ENCODE data around the gene MAGEA2B.
"Not testable (repeated sequence)": the region's sequence is repeated elsewhere in the genome, so short reads cannot be mapped to it uniquely, and the experiment has no call there.

Gene MAGEA2B

GRCh38 chrX:152733261-152733975 is 19.0 kb downstream of the MAGEA2B start, which contains the start of the genes CSAG1 and MAGEA12:
TSS of gene CSAG1 (minus strand) at chrX:152733721. CDS start at chrX:152732460, 1,261 bp downstream.
TSS of gene MAGEA12 (plus strand) at chrX:152733757. CDS start at chrX:152736162, 2,405 bp downstream.
- H3K4me2 ChIP-seq (ENCODE audit: low read depth, low read length, poor library complexity, severe bottlenecking), result no peak within 1 kb of the TSS

GRCh38 chrX:152734143-152734858 is 19.9 kb downstream of the MAGEA2B start:
- H3K79me2 ChIP-seq (ENCODE audit: insufficient read depth, low read length); H3K27me3 ChIP-seq (ENCODE audit: insufficient read depth, low read length, poor library complexity, severe bottlenecking); H3K4me2 ChIP-seq (ENCODE audit: low read depth, low read length, poor library complexity, severe bottlenecking); H4K20me1 ChIP-seq (ENCODE audit: insufficient read depth, low read length, poor library complexity, severe bottlenecking); H3K4me3 ChIP-seq (ENCODE audit: low read length, poor library complexity, severe bottlenecking); H3K9me2 ChIP-seq (replicated peaks; ENCODE audit: low read depth, low read length); H3F3A ChIP-seq (ENCODE audit: low read depth); H3K4me1 ChIP-seq (ENCODE audit: insufficient read depth, low read length, poor library complexity, severe bottlenecking); H3K36me3 ChIP-seq (ENCODE audit: insufficient read depth, low read length); H3K9me3 ChIP-seq (ENCODE audit: insufficient read depth, low read depth, low read length); H2AFZ ChIP-seq (ENCODE audit: low read length); H3K9ac ChIP-seq (ENCODE audit: low read depth, low read length, poor library complexity, severe bottlenecking): not testable (repeated sequence)

More at GRCh38 chrX:152733261-152733975, 19.0 kb downstream of the MAGEA2B start, which contains the start of the genes CSAG1 and MAGEA12:
- H3K4me1 ChIP-seq (ENCODE audit: insufficient read depth, low read length, poor library complexity, severe bottlenecking), result no peaks in the 10 kb centered on the region
- H3K36me3 ChIP-seq (ENCODE audit: insufficient read depth, low read length), result no peaks in the 10 kb centered on the region
- H3K27me3 ChIP-seq (ENCODE audit: insufficient read depth, low read length, poor library complexity, severe bottlenecking), result no peaks in the 10 kb centered on the region
- H3K9ac ChIP-seq (ENCODE audit: low read depth, low read length, poor library complexity, severe bottlenecking), result no peak within 1 kb of the TSS
- H3K79me2 ChIP-seq (ENCODE audit: insufficient read depth, low read length), result no peaks in the 10 kb centered on the region
- H3K9me2 ChIP-seq (replicated peaks; ENCODE audit: low read depth, low read length), result no peaks in the 10 kb centered on the region
- no peak for TF ChIP-seq CTCF (conservative IDR thresholded peaks at IDR 0.05; ENCODE audit: low read length)
- TF ChIP-seq EZH2phosphoT487 (IDR thresholded peaks at IDR 0.05; ENCODE audit: borderline replicate concordance), result no peak
- H3K4me3 ChIP-seq (ENCODE audit: low read length, poor library complexity, severe bottlenecking), result no peak within 1 kb of the TSS
- no peak within 1 kb of the TSS for H2AFZ ChIP-seq (ENCODE audit: low read length)
- H4K20me1 ChIP-seq (ENCODE audit: insufficient read depth, low read length, poor library complexity, severe bottlenecking), result no peaks in the 10 kb centered on the region
- H3F3A ChIP-seq (ENCODE audit: low read depth), result no peaks in the 10 kb centered on the region
- H3K9me3 ChIP-seq (ENCODE audit: insufficient read depth, low read depth, low read length), result no peaks in the 10 kb centered on the region

- TF ChIP-seq EZH2phosphoT487 (IDR thresholded peaks at IDR 0.05; ENCODE audit: borderline replicate concordance) (no peak), CTCF (conservative IDR thresholded peaks at IDR 0.05; ENCODE audit: low read length) (no peak)
- Histone ChIP-seq H3K4me3 (ENCODE audit: low read length, poor library complexity, severe bottlenecking) (no peak overlapping the region), H3K4me2 (ENCODE audit: low read depth, low read length, poor library complexity, severe bottlenecking) (no peak overlapping the region), H3K27me3 (ENCODE audit: insufficient read depth, low read length, poor library complexity, severe bottlenecking) (no peaks in the 10 kb centered on the region), H3K79me2 (ENCODE audit: insufficient read depth, low read length) (no peaks in the 10 kb centered on the region), H3K9ac (ENCODE audit: low read depth, low read length, poor library complexity, severe bottlenecking) (no peak overlapping the region), H3K4me1 (ENCODE audit: insufficient read depth, low read length, poor library complexity, severe bottlenecking) (no peaks in the 10 kb centered on the region), H3K9me2 (replicated peaks; ENCODE audit: low read depth, low read length) (no peaks in the 10 kb centered on the region), H3F3A (ENCODE audit: low read depth) (no peaks in the 10 kb centered on the region), H3K9me3 (ENCODE audit: insufficient read depth, low read depth, low read length) (no peaks in the 10 kb centered on the region), H4K20me1 (ENCODE audit: insufficient read depth, low read length, poor library complexity, severe bottlenecking) (no peaks in the 10 kb centered on the region), H3K36me3 (ENCODE audit: insufficient read depth, low read length) (no peaks in the 10 kb centered on the region), H2AFZ (ENCODE audit: low read length) (no peak overlapping the region)
Observed at GRCh38 chrX:152735101-152735500, 20.7 kb downstream of the MAGEA2B start.

Data from Loucy (cell line).